Measurements from ENCODE around the gene TMEM54. TPM values are rescaled to one million over a fixed set of nuclear protein-coding genes. Genes with fewer than 3 reads are reported as not detected.

The TMEM54 gene
- total and polyA plus RNA-seq, 5 donors from 2014 or later = not detected

DNA sequence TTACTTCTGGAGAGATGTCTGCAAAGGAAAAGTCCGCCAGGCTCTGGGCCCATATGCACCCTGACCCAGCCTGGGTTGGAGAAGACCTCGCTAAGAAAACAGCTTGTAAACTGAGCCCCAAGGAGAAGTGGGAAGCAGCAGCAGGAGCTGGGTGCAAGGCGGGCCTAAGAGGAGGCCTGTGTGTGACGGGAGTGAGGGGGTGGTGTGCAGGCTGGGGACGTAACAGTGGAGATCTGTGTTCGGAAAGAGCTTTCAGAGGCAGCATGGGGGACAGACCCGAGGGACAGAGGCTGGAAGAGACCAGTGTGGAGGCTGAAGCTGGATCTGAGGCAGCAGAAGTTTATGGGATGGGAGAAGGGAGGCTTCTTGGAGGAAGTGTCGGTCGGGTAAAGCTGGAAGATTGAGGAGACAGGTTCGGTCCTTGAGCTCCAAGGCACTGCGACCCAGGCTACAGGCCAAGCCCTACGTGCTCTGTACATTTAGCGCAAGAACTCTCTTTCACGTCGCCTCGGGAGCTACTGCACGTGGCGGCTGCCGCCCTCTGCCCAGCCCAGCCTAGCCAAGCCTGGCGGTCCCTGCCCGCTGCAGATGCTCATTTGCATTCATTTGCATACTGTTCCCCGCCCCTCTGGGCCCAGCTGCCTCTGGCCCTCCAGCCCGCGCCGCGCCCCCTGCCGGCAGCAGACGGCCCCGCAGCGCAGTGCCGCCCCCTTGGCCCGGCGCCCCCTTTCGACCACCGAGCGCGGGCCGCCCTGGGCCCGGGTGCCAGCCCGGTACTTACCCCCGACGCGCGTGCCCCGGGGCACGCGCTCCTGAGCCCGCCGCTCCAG, 8.6 kb downstream of the TMEM54 start:
- no peak overlapping the region for H3K27ac Mint-ChIP-seq
- Histone ChIP-seq H3K4me3 (ENCODE audit: low read depth, low read length) (no peak overlapping the region), H3K36me3 (ENCODE audit: control insufficient read depth, insufficient read depth, low read length) (no peaks in the 10 kb centered on the region), H3K27me3 (ENCODE audit: control insufficient read depth, insufficient read depth, low read length) (peaks cover 12% of the 10 kb centered on the region), H3K4me1 (ENCODE audit: control insufficient read depth, insufficient read depth, low read length, poor library complexity, severe bottlenecking) (peaks cover 12% of the 10 kb centered on the region), H3K9me3 (ENCODE audit: control insufficient read depth in 2 of 2, low read length in 2 of 2) (no peaks in the 10 kb centered on the region), H3K27ac (ENCODE audit: insufficient read depth, low read length, poor library complexity, severe bottlenecking) (no peak overlapping the region)
- peaks cover 0 to 18% (median 7%) of the 10 kb centered on the region in 4 donors for H3K4me1 Mint-ChIP-seq
- DNase-seq = peak in 1 of 3 donors; percentile 31
- peak overlapping the region in 3 of 4 donors; percentile 39 to 71 (median 59) for H3K4me3 Mint-ChIP-seq
- no peaks in the 10 kb centered on the region for H3K36me3 Mint-ChIP-seq
- H3K9me3 Mint-ChIP-seq = peaks cover 0 to 4% (median 0%) of the 10 kb centered on the region in 7 donors
- peaks cover 73% of the 10 kb centered on the region for H3K27me3 Mint-ChIP-seq
- peak in 1 of 2 donors; percentile 25 for ATAC-seq (ENCODE audit: low read depth in 2 of 2)

GRCh38 chr1:32891630-32892029, 9.6 kb downstream of the TMEM54 start:
- Mint-ChIP-seq H3K27me3 (peaks cover 76% of the 10 kb centered on the region), H3K27ac (no peak overlapping the region), H3K36me3 (no peaks in the 10 kb centered on the region), H3K4me1 (peaks cover 0 to 18% (median 7%) of the 10 kb centered on the region in 4 donors), H3K9me3 (peaks cover 0 to 4% (median 0%) of the 10 kb centered on the region in 7 donors), H3K4me3 (peak overlapping the region in 1 of 4 donors; percentile 39)
- no peak for ATAC-seq (ENCODE audit: low read depth in 2 of 2)
- no peak for DNase-seq
- Histone ChIP-seq H3K36me3 (ENCODE audit: control insufficient read depth, insufficient read depth, low read length) (no peaks in the 10 kb centered on the region), H3K4me3 (ENCODE audit: low read depth, low read length) (no peak overlapping the region), H3K4me1 (ENCODE audit: control insufficient read depth, insufficient read depth, low read length, poor library complexity, severe bottlenecking) (peaks cover 12% of the 10 kb centered on the region), H3K27me3 (ENCODE audit: control insufficient read depth, insufficient read depth, low read length) (peaks cover 17% of the 10 kb centered on the region), H3K9me3 (ENCODE audit: control insufficient read depth in 2 of 2, low read length in 2 of 2) (no peaks in the 10 kb centered on the region), H3K27ac (ENCODE audit: insufficient read depth, low read length, poor library complexity, severe bottlenecking) (no peak overlapping the region)

DNA sequence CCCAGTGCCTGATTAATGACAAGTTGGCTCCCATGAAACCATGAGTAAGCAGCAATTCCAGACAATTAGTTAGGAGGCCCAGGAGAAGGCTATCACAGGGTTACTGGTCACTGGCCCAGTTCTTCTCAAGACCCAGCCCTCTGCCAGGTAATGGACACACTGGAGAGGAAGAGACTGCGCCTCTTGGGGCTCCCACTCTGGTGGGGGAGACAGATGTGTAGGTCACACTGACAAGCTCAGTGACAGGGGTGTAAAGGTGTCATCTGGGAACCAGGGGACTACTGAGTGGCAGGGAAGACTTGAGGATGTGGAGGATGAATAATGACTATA, 10.0 kb downstream of the TMEM54 start:
- Mint-ChIP-seq H3K4me1 (peaks cover 0 to 18% (median 6%) of the 10 kb centered on the region in 4 donors), H3K9me3 (peaks cover 0 to 4% (median 0%) of the 10 kb centered on the region in 7 donors), H3K36me3 (no peaks in the 10 kb centered on the region), H3K4me3 (no peak overlapping the region), H3K27ac (no peak overlapping the region), H3K27me3 (peaks cover 74% of the 10 kb centered on the region)
- DNase-seq (no peak), ATAC-seq (ENCODE audit: low read depth in 2 of 2) (no peak)
- H3K27me3 ChIP-seq (ENCODE audit: control insufficient read depth, insufficient read depth, low read length) = peaks cover 17% of the 10 kb centered on the region
- no peak overlapping the region for H3K27ac ChIP-seq (ENCODE audit: insufficient read depth, low read length, poor library complexity, severe bottlenecking)
- no peak overlapping the region for H3K4me3 ChIP-seq (ENCODE audit: low read depth, low read length)
- H3K4me1 ChIP-seq (ENCODE audit: control insufficient read depth, insufficient read depth, low read length, poor library complexity, severe bottlenecking) = peaks cover 12% of the 10 kb centered on the region
- no peaks in the 10 kb centered on the region for H3K9me3 ChIP-seq (ENCODE audit: control insufficient read depth in 2 of 2, low read length in 2 of 2)
- no peaks in the 10 kb centered on the region for H3K36me3 ChIP-seq (ENCODE audit: control insufficient read depth, insufficient read depth, low read length)

DNA sequence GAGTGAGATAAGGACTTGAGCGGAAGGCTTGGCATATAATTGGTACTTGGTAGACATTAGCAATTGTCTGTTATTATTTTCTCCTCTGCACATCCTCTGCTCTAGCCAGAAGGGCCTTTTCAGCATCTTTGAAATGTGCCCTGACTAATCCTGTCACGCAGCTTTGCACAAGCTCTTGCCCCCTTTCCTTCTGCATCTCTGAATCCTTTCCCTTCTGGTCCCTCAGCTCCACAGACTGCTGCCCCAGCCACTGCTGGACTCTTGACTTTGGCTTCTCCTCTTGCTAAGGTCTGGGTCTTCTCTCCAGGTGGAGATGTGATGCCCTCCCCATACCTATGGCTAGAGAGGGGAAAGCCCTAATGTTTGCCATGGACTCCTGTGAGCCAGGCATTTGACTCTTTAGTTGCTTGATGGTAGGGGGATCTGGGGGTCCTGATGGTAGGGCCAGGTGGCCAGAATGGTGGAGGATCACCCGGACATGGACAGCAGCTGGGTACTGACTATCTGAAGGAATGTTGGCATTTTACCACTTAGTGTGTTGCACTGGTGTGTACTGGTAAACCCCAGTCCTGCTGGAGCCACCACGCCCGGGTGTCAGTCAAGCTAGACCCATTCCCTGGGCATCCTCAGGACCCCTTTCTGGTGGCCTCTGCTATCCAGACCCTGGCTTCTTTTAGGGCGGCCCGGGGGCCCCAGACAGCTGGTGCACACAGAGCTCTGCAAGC, 10.5 kb downstream of the TMEM54 start:
- Mint-ChIP-seq H3K27ac (peak overlapping the region in 1 of 3 donors; percentile 7), H3K36me3 (no peaks in the 10 kb centered on the region), H3K27me3 (peaks cover 73% of the 10 kb centered on the region), H3K4me1 (peaks cover 0 to 20% (median 4%) of the 10 kb centered on the region in 4 donors), H3K9me3 (peaks cover 0 to 4% (median 0%) of the 10 kb centered on the region in 7 donors), H3K4me3 (peak overlapping the region in 1 of 4 donors; percentile 59)
- peaks cover 12% of the 10 kb centered on the region for H3K4me1 ChIP-seq (ENCODE audit: control insufficient read depth, insufficient read depth, low read length, poor library complexity, severe bottlenecking)
- H3K27me3 ChIP-seq (ENCODE audit: control insufficient read depth, insufficient read depth, low read length) = peaks cover 17% of the 10 kb centered on the region
- H3K27ac ChIP-seq (ENCODE audit: insufficient read depth, low read length, poor library complexity, severe bottlenecking) = no peak overlapping the region
- no peaks in the 10 kb centered on the region for H3K9me3 ChIP-seq (ENCODE audit: control insufficient read depth in 2 of 2, low read length in 2 of 2)
- no peaks in the 10 kb centered on the region for H3K36me3 ChIP-seq (ENCODE audit: control insufficient read depth, insufficient read depth, low read length)
- H3K4me3 ChIP-seq (ENCODE audit: low read depth, low read length) = no peak overlapping the region
- no peak for DNase-seq
- no peak for ATAC-seq (ENCODE audit: low read depth in 2 of 2)

DNA sequence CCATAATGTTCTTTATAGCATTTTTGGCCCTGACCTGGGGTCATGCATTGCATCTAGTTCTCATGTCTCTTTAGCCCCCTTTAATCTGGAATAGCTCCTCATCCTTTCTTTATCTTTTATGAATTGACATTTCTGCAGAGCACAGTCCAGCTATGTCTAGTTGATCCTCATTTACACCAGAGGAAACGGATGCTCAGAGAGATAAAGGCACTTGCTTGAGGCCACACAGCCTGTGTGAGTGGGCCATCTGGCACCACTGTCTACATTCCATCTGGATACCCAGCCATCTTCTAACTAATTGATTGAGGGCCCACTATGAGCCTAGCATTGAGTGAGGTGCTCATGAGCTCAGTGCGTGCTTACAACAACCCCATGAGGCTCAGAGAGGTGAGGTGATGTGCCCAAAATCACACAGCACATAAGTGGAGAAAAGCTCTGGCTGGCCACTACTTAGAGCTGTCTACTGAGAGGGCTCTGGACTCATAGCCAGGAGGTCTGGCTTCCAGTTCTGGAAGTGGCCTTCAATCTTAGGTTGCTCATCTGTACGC, 11.4 kb downstream of the TMEM54 start:
- peaks cover 0 to 4% (median 0%) of the 10 kb centered on the region in 7 donors for H3K9me3 Mint-ChIP-seq
- no peak overlapping the region for H3K4me3 ChIP-seq (ENCODE audit: low read depth, low read length)
- H3K27ac ChIP-seq (ENCODE audit: insufficient read depth, low read length, poor library complexity, severe bottlenecking) = no peak overlapping the region
- H3K4me1 Mint-ChIP-seq = peaks cover 0 to 25% (median 5%) of the 10 kb centered on the region in 4 donors
- ATAC-seq (ENCODE audit: low read depth in 2 of 2) (no peak), DNase-seq (no peak)
- H3K36me3 Mint-ChIP-seq = no peaks in the 10 kb centered on the region
- H3K36me3 ChIP-seq (ENCODE audit: control insufficient read depth, insufficient read depth, low read length) = no peaks in the 10 kb centered on the region
- H3K4me1 ChIP-seq (ENCODE audit: control insufficient read depth, insufficient read depth, low read length, poor library complexity, severe bottlenecking) = peaks cover 12% of the 10 kb centered on the region
- H3K27me3 Mint-ChIP-seq = peaks cover 75% of the 10 kb centered on the region
- H3K27ac Mint-ChIP-seq = no peak overlapping the region
- no peaks in the 10 kb centered on the region for H3K9me3 ChIP-seq (ENCODE audit: control insufficient read depth in 2 of 2, low read length in 2 of 2)
- H3K27me3 ChIP-seq (ENCODE audit: control insufficient read depth, insufficient read depth, low read length) = peaks cover 17% of the 10 kb centered on the region
- peak overlapping the region in 1 of 4 donors; percentile 59 for H3K4me3 Mint-ChIP-seq

- Histone ChIP-seq H3K36me3 (ENCODE audit: control insufficient read depth, insufficient read depth, low read length) (no peaks in the 10 kb centered on the region), H3K4me1 (ENCODE audit: control insufficient read depth, insufficient read depth, low read length, poor library complexity, severe bottlenecking) (peaks cover 11% of the 10 kb centered on the region), H3K27ac (ENCODE audit: insufficient read depth, low read length, poor library complexity, severe bottlenecking) (no peak overlapping the region), H3K4me3 (ENCODE audit: low read depth, low read length) (no peak overlapping the region), H3K9me3 (ENCODE audit: control insufficient read depth in 2 of 2, low read length in 2 of 2) (no peaks in the 10 kb centered on the region), H3K27me3 (ENCODE audit: control insufficient read depth, insufficient read depth, low read length) (peaks cover 17% of the 10 kb centered on the region)
- Mint-ChIP-seq H3K27me3 (peaks cover 77% of the 10 kb centered on the region), H3K27ac (no peak overlapping the region), H3K9me3 (peaks cover 0 to 4% (median 0%) of the 10 kb centered on the region in 7 donors), H3K4me3 (no peak overlapping the region), H3K36me3 (no peaks in the 10 kb centered on the region), H3K4me1 (peaks cover 0 to 25% (median 5%) of the 10 kb centered on the region in 4 donors)
- DNase-seq (no peak), ATAC-seq (ENCODE audit: low read depth in 2 of 2) (no peak)
Measured at GRCh38 chr1:32888677-32889420, 12.3 kb downstream of the TMEM54 start.

DNA sequence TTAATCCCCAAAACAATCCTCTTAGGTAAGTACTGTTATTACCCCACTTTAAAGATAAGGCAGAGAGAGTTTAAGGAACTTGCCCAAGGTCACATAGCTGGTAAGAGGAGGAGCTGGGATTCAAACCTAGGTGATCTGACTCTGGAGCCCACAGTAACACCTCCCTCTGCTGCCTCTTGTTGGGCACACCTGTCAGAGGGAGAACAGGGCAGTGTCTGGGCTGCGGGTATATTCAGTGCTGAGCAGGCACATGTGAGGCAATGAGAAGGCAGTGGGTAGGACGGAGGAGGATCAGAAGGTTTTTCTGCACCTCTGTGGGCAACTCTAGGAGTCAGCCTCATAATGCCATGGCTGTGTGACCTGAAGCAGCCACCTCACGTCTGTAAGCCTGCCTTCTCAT, 13.1 kb downstream of the TMEM54 start:
- peaks cover 0 to 21% (median 5%) of the 10 kb centered on the region in 4 donors for H3K4me1 Mint-ChIP-seq
- ATAC-seq (ENCODE audit: low read depth in 2 of 2) (no peak), DNase-seq (no peak)
- Histone ChIP-seq H3K27me3 (ENCODE audit: control insufficient read depth, insufficient read depth, low read length) (peaks cover 17% of the 10 kb centered on the region), H3K4me3 (ENCODE audit: low read depth, low read length) (no peak overlapping the region), H3K36me3 (ENCODE audit: control insufficient read depth, insufficient read depth, low read length) (no peaks in the 10 kb centered on the region), H3K4me1 (ENCODE audit: control insufficient read depth, insufficient read depth, low read length, poor library complexity, severe bottlenecking) (peaks cover 4% of the 10 kb centered on the region), H3K9me3 (ENCODE audit: control insufficient read depth in 2 of 2, low read length in 2 of 2) (no peaks in the 10 kb centered on the region), H3K27ac (ENCODE audit: insufficient read depth, low read length, poor library complexity, severe bottlenecking) (no peak overlapping the region)
- no peak overlapping the region for H3K27ac Mint-ChIP-seq
- no peaks in the 10 kb centered on the region for H3K36me3 Mint-ChIP-seq
- peaks cover 0 to 4% (median 0%) of the 10 kb centered on the region in 7 donors for H3K9me3 Mint-ChIP-seq
- no peak overlapping the region for H3K4me3 Mint-ChIP-seq
- peaks cover 81% of the 10 kb centered on the region for H3K27me3 Mint-ChIP-seq

Measured in CD4-positive, CD25-positive, alpha-beta regulatory T cell (primary cell).